Ovary (tissue), 9 donors: ENCODE data around the gene CCNC. TPM values are rescaled to one million over a fixed set of nuclear protein-coding genes. Genes with fewer than 3 reads are reported as not detected.

Experiments
- DNase-seq, 5 donors: peaks; one replicate each; pipeline ENCODE4 v3.0.0-alpha.2; 2019 to 2020
- H3K27ac ChIP-seq, 2 donors: fragments of 200-600 bp; one replicate each; pipeline versions ENCODE4 v1.5.1 to v1.8.0; 2019 to 2022
- H3K27me3 ChIP-seq: fragments of 200-600 bp; one replicate; pipeline ENCODE4 v1.8.0; 2022
- H3K36me3 ChIP-seq: fragments of 200-600 bp; sonication (generic); one replicate; pipeline ENCODE4 v1.5.1; 2019
- H3K4me1 ChIP-seq: one replicate; pipeline ENCODE4 v1.8.1; 2013; ENCODE audit warnings: mild to moderate bottlenecking, moderate library complexity; ENCODE audit not compliant: insufficient read depth
- H3K4me3 ChIP-seq: fragments of 200-600 bp; sonication (generic); one replicate; pipeline ENCODE4 v1.5.1; 2017
- H3K9me3 ChIP-seq, 2 donors: fragments of 200-600 bp in 1 of 2; sonication (generic) in 1 of 2; one replicate each; pipeline versions ENCODE4 v1.5.1 to v1.8.1; 2013 to 2019; ENCODE audit warnings: mild to moderate bottlenecking in 1 of 2, moderate library complexity in 1 of 2
- EP300 ChIP-seq: sonication (generic); formaldehyde crosslinking; IDR thresholded peaks from one replicate; pipeline ENCODE4 v1.6.1; 2017; ENCODE audit warnings: antibody characterized with exemption
- POLR2A ChIP-seq: fragments of 450-650 bp; IDR thresholded peaks from one replicate; pipeline ENCODE4 v1.6.1; 2017; ENCODE audit warnings: antibody characterized with exemption, mild to moderate bottlenecking, moderate library complexity
- WGBS, 3 donors: extraction: QIAGEN DNeasy Blood & Tissue Kit in 1 of 3; methylation state at CpG; one replicate each; pipeline versions ENCODE4 v1.1.5 to v1.1.7; 2013 to 2017; 5-methylcytosine and 5-hydroxymethylcytosine counted together
- intact Hi-C, 4 donors: fragments of 100-400 bp; cut with DNase I; formaldehyde crosslinking; loops; one replicate each; pipeline versions ENCODE4 v1.11.0 to v1.15.1; 2022 to 2023
- polyA plus RNA-seq, 2 donors: library from polyadenylated mRNA; stranded (reverse); fragments of 200-250 nt in 1 of 2; fragments of 350-450 nt in 1 of 2; fragmentation: Illumina TruSeq in 1 of 2; extraction: RNeasy Lipid Tissue Mini Kit (QIAGEN cat#74804) in 1 of 2; gene quantifications; one replicate each; pipeline ENCODE4 v1.2.3, GENCODE V29; 2013 to 2014
- total RNA-seq, 7 donors: library from RNA; depleted of rRNA in 2 of 7; stranded (reverse); fragments of >200 nt in 2 of 7; fragmentation: NEBNext Ultra II Directional in 3 of 7; extraction: Animal tissue kit (Norgen Biotek cat#: 25700) in 3 of 7; gene quantifications; one replicate each; pipeline versions ENCODE4 v1.1.0 to v1.2.4, GENCODE V29; 2016 to 2023
- TF ChIP-seq, protein P1 (sequence below), 3 donors: fragments of 450-650 bp in 2 of 3; fragments of 200-600 bp in 1 of 3; IDR thresholded peaks; one replicate each; pipeline versions ENCODE4 v1.5.1 to v1.8.0; 2016 to 2022; ENCODE audit warnings: antibody characterized with exemption in 3 of 3, mild to moderate bottlenecking in 1 of 3
- donor health status: DM: no; HTN: no; CAD: no; lungs with moderate emphysema.
- donor health status: DM: no; HTN: no; CAD: no.
- donor health status: Bipolar disorder and iron deficiency.
- donor health status: DM: yes; HTN: yes; CAD: no.
- donor health status: DM: no; HTN: no; CAD: no.
- donor health status: DM: yes; HTN: yes; CAD: no.

Gene CCNC
- total and polyA plus RNA-seq, 9 donors, result 19.4 to 42.4 (median 28.9) TPM

DNA sequence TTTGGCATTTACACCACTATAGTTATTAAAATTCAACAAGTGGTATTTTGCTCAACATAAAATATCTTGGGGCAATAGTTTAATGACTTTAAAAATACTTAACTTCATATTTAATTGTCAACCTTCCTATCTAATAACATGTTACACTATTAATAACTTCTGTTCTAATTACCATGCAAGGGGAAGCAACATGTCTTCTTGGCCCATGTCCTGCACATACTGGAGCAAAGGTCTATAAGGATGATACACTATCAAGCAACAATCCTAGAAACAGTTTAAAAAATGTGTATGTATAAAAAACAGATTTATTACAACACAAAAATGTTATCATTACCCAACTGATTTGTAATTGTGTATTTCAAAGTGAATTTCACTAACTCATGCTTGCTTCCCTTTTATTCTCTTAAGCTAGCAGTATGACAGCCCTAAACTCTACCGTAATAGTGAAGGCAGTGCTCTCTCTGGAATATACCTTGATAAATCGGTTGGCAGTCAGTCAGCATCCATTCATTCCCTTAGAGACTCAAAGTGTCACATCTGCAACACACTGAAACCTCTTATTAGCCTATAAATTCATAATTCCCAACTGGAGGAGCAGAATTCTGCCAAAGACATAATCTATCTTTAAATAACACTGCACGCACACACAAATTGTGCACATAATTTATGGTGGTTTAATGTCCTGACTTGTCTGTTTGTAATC is 18.3 kb downstream of the CCNC start:
- Histone ChIP-seq H3K27ac (no peak overlapping the region), H3K36me3 (no peaks in the 10 kb centered on the region), H3K4me1 (no peaks in the 10 kb centered on the region), H3K27me3 (no peaks in the 10 kb centered on the region), H3K9me3 (no peaks in the 10 kb centered on the region), H3K4me3 (no peak overlapping the region)
- no peak for DNase-seq
- no peak for TF ChIP-seq POLR2A
- TF ChIP-seq, protein P1, sequence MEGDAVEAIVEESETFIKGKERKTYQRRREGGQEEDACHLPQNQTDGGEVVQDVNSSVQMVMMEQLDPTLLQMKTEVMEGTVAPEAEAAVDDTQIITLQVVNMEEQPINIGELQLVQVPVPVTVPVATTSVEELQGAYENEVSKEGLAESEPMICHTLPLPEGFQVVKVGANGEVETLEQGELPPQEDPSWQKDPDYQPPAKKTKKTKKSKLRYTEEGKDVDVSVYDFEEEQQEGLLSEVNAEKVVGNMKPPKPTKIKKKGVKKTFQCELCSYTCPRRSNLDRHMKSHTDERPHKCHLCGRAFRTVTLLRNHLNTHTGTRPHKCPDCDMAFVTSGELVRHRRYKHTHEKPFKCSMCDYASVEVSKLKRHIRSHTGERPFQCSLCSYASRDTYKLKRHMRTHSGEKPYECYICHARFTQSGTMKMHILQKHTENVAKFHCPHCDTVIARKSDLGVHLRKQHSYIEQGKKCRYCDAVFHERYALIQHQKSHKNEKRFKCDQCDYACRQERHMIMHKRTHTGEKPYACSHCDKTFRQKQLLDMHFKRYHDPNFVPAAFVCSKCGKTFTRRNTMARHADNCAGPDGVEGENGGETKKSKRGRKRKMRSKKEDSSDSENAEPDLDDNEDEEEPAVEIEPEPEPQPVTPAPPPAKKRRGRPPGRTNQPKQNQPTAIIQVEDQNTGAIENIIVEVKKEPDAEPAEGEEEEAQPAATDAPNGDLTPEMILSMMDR (IDR thresholded peaks at IDR 0.05), result no peak
- no peak for TF ChIP-seq EP300
- intact Hi-C loops, result no loop called here
- 91 to 93% (median 93%) methylated on average over 3 of the region's 3 CpGs for WGBS, 3 donors

DNA sequence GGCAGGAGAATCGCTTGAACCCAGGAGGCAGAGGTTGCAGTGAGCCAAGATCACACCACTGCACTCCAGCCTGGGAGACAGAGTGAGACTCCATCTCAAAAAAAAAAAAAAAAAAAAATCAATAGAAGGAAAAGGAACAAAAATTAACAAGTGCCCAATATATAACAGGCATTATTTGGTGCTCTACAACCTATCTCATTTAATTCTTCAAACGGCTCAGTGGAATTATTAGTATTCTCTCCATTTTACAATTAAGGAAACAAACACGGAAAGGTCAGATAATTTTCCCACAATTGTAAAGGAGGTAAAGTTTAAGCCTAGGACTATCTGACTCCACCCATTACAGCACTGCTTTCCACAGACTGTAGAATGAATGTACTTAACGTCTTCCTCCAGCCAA is 19.8 kb downstream of the CCNC start:
- 89 to 95% (median 92%) methylated on average over 4 of the region's 4 CpGs for WGBS, 3 donors
- intact Hi-C loops, result no loop called here

GRCh38 chr6:99547526-99547925 is 20.9 kb downstream of the CCNC start:
- no peaks in the 10 kb centered on the region for H3K27me3 ChIP-seq
- H3K9me3 ChIP-seq, result no peaks in the 10 kb centered on the region
- intact Hi-C loops, result no loop called here
- 80 to 86% (median 84%) methylated on average over 4 of the region's 4 CpGs for WGBS, 3 donors
- H3K36me3 ChIP-seq, result no peaks in the 10 kb centered on the region
- no peak for TF ChIP-seq POLR2A
- H3K27ac ChIP-seq, result no peak overlapping the region
- H3K4me3 ChIP-seq, result no peak overlapping the region
- H3K4me1 ChIP-seq, result no peaks in the 10 kb centered on the region
- DNase-seq, result no peak

More for the DNA sequence above, 19.8 kb downstream of the CCNC start:
- Histone ChIP-seq H3K36me3 (no peaks in the 10 kb centered on the region), H3K27ac (no peak overlapping the region), H3K9me3 (no peaks in the 10 kb centered on the region), H3K4me3 (no peak overlapping the region), H3K27me3 (no peaks in the 10 kb centered on the region), H3K4me1 (no peaks in the 10 kb centered on the region)
- TF ChIP-seq POLR2A, result no peak
- DNase-seq, result no peak

- intact Hi-C loops, result no loop called here
- DNase-seq, result no peak
- TF ChIP-seq EP300 (no peak), POLR2A (no peak)
- TF ChIP-seq, protein P1 (IDR thresholded peaks at IDR 0.05), result no peak
- 82 to 88% (median 85%) methylated on average over 1 of the region's 1 CpG for WGBS, 3 donors
- no peaks in the 10 kb centered on the region for H3K27me3 ChIP-seq
- H3K9me3 ChIP-seq, result no peaks in the 10 kb centered on the region
- H3K36me3 ChIP-seq, result no peaks in the 10 kb centered on the region
- H3K4me1 ChIP-seq, result no peaks in the 10 kb centered on the region
- H3K27ac ChIP-seq, result no peak overlapping the region
- H3K4me3 ChIP-seq, result no peak overlapping the region
Measured at GRCh38 chr6:99545442-99545841, 23.0 kb downstream of the CCNC start.

DNA sequence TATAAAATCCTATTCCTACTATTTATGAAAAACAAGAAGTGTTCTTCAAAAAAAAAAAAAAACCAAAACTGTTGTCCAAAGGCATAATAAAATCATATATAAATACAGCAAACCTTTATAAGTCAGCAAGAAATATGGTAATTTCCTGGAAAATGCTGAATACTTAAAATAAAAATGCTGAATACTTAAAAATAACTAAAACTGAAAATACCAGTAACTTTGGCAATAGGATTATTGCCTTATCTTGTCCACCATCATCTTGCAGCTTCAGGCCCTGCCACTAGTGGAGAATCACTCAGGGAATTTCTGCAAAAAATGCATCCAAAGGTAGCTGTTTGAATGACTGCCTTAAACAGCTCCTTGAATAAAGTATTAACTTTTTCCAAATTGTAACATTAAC is 24.5 kb downstream of the CCNC start:
- Histone ChIP-seq H3K4me1 (no peaks in the 10 kb centered on the region), H3K36me3 (no peaks in the 10 kb centered on the region), H3K27me3 (no peaks in the 10 kb centered on the region), H3K4me3 (no peak overlapping the region), H3K9me3 (no peaks in the 10 kb centered on the region), H3K27ac (no peak overlapping the region)
- DNase-seq, result no peak
- intact Hi-C loops, result no loop called here
- TF ChIP-seq EP300, result no peak
- no peak for TF ChIP-seq POLR2A
- TF ChIP-seq, protein P1 (IDR thresholded peaks at IDR 0.05), result no peak
